ENCODE results near the gene CGB7.

CGB7 gene

DNA sequence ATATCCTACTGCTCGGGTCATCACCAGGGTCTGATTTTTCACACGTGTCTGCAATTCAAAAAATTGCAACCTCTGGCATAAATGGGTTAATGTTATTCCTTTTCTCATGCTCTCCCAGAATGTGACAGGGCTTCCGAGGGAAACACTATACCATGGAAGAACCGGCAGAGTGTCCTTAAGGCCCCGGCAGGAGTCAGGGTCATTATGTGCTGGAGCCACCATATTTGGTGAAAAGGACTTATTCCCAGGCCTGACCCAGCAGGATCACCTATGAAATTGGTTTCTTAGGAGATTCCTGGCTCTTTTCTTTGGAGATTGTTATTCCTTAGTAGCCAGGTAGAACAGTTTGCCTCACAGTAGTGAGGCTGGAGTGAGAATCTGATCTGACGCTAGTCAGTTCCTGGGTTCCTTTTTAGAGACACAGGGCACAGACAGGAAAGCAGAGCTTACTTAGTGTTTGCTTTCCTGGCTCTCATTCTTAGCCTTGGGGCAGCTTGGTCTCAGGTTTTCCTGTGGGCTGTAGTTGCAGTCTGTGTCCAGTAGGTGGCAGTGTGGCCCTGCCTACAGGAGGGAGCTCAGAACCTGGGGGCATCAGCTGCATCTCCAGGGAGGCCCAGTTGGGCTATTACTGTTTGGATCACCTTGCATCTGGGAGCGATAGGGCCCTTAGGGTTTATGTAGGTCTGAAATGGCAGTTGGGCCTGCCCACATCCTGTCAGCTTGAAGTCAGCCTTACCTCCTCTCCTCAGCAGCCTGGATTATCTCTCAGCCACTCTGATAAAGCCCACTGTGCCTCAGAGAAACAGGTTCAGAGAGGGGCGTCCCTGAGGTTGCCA lies 40.1 kb upstream of the CGB7 start:
- peak; percentile 98 for TF ChIP-seq CTCF (IDR thresholded peaks at IDR 0.05; ENCODE audit: extremely low read depth, missing control alignments)
- DNase-seq (ENCODE audit: low spot score), result peak; percentile 86

GRCh38 chr19:49094505-49095482 lies 37.2 kb upstream of the CGB7 start:
- DNase-seq (ENCODE audit: low spot score), result no peak
- TF ChIP-seq CTCF (IDR thresholded peaks at IDR 0.05; ENCODE audit: extremely low read depth, missing control alignments), result no peak

GRCh38 chr19:49092686-49093085 lies 35.1 kb upstream of the CGB7 start:
- no peak for DNase-seq (ENCODE audit: low spot score)
- TF ChIP-seq CTCF (IDR thresholded peaks at IDR 0.05; ENCODE audit: extremely low read depth, missing control alignments), result no peak

DNA sequence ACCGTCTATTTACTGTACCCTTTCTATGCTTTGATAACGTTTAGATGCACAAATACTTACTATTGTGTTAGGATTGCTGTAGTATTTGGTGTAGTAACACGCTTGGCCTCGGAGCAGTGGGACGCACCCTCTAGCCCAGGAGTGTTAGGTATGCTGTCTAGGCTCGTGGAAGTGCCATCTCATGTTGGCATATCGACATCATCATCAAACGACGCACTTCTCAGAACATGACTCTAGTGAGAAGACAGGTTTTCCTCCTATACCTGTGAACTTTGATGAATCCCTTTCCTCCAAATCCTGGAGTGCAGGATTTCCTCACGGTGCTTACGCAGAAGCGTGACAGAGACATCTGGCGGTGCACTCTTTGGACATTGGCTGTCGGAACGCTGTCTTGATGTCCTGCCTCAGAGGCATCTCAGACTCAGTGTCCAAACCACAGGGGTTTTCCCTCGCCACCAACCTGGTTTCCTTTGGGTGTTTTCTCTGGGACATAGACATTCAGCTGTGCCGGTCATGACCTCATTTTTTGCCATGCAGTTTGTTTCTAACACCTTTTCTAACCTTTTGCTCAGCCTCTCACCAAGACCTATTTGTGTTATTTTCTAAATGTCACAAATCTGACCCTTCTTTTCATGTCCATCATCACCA lies 34.0 kb upstream of the CGB7 start:
- no peak for TF ChIP-seq CTCF (IDR thresholded peaks at IDR 0.05; ENCODE audit: extremely low read depth, missing control alignments)
- no peak for DNase-seq (ENCODE audit: low spot score)

- no peak for DNase-seq (ENCODE audit: low spot score)
- no peak for TF ChIP-seq CTCF (IDR thresholded peaks at IDR 0.05; ENCODE audit: extremely low read depth, missing control alignments)
Measured at GRCh38 chr19:49086296-49086695, 28.7 kb upstream of the CGB7 start.

GRCh38 chr19:49085868-49086232 lies 28.3 kb upstream of the CGB7 start:
- no peak for DNase-seq (ENCODE audit: low spot score)
- TF ChIP-seq CTCF (IDR thresholded peaks at IDR 0.05; ENCODE audit: extremely low read depth, missing control alignments), result no peak
